DMS79 (cell line): ENCODE measurements around the gene HSD3B2.

Experiments used
- DNase-seq: peaks from one replicate; lab custom pipeline; 2025; lab: John Stamatoyannopoulos, UW

HSD3B2 gene

GRCh38 chr1:119397986-119398385 is 17.0 kb upstream of the HSD3B2 start:
- DNase-seq: no peak

GRCh38 chr1:119404736-119405135 is 10.2 kb upstream of the HSD3B2 start:
- no peak for DNase-seq

- DNase-seq: peak; percentile 4
Observed at GRCh38 chr1:119409731-119410130, 5.2 kb upstream of the HSD3B2 start.

- no peak for DNase-seq
Observed at GRCh38 chr1:119410961-119411360, 4.0 kb upstream of the HSD3B2 start.

- DNase-seq: no peak
Observed at GRCh38 chr1:119416006-119416640, 1.2 kb downstream of the HSD3B2 start.

GRCh38 chr1:119419109-119419508 is 4.2 kb downstream of the HSD3B2 start:
- DNase-seq: no peak

GRCh38 chr1:119420638-119421037 is 5.7 kb downstream of the HSD3B2 start:
- no peak for DNase-seq

GRCh38 chr1:119422631-119423030 is 7.7 kb downstream of the HSD3B2 start:
- DNase-seq: no peak

GRCh38 chr1:119428991-119429390 is 14.0 kb downstream of the HSD3B2 start:
- no peak for DNase-seq

GRCh38 chr1:119429687-119430086 is 14.7 kb downstream of the HSD3B2 start:
- no peak for DNase-seq

- no peak for DNase-seq
Observed at GRCh38 chr1:119430486-119430885, 15.5 kb downstream of the HSD3B2 start.

GRCh38 chr1:119431836-119432235 is 16.9 kb downstream of the HSD3B2 start:
- DNase-seq: no peak

- no peak for DNase-seq
Observed at GRCh38 chr1:119435052-119435451, 20.1 kb downstream of the HSD3B2 start.

GRCh38 chr1:119438761-119439160 is 23.8 kb downstream of the HSD3B2 start:
- DNase-seq: no peak

- no peak for DNase-seq
Observed at GRCh38 chr1:119440721-119441307, 25.9 kb downstream of the HSD3B2 start.

GRCh38 chr1:119442756-119443155 is 27.8 kb downstream of the HSD3B2 start:
- DNase-seq: no peak

- DNase-seq: no peak
Observed at GRCh38 chr1:119446321-119446720, 31.4 kb downstream of the HSD3B2 start.

- no peak for DNase-seq
Observed at GRCh38 chr1:119447344-119448126, 32.6 kb downstream of the HSD3B2 start.

GRCh38 chr1:119448127-119448511 is 33.2 kb downstream of the HSD3B2 start:
- DNase-seq: no peak

GRCh38 chr1:119449971-119450370 is 35.0 kb downstream of the HSD3B2 start:
- DNase-seq: no peak

GRCh38 chr1:119451158-119451557 is 36.2 kb downstream of the HSD3B2 start:
- DNase-seq: no peak

GRCh38 chr1:119452091-119452490 is 37.1 kb downstream of the HSD3B2 start:
- DNase-seq: no peak

GRCh38 chr1:119453021-119453420 is 38.1 kb downstream of the HSD3B2 start:
- no peak for DNase-seq
